NB4 (cell line): ENCODE measurements around the gene CERS1.

Source experiments
- MYC ChIP-seq: IDR thresholded peaks from 2 replicates; pipeline ENCODE4 v1.6.1; 2011; ENCODE audit warnings: low read depth, low read length
- POLR2A ChIP-seq: IDR thresholded peaks from 2 replicates; pipeline ENCODE4 v1.6.1; 2011; ENCODE audit warnings: mild to moderate bottlenecking; ENCODE audit not compliant: insufficient read length; ENCODE audit errors: extremely low read depth
- TF ChIP-seq, protein P1 (sequence below): IDR thresholded peaks from one replicate; pipeline ENCODE4 v1.5.1; 2012; ENCODE audit warnings: low read depth, low read length
- TF ChIP-seq, protein P2 (sequence below): IDR thresholded peaks from 2 replicates; pipeline ENCODE4 v1.6.1; 2011; ENCODE audit warnings: low read depth, low read length

DNA sequence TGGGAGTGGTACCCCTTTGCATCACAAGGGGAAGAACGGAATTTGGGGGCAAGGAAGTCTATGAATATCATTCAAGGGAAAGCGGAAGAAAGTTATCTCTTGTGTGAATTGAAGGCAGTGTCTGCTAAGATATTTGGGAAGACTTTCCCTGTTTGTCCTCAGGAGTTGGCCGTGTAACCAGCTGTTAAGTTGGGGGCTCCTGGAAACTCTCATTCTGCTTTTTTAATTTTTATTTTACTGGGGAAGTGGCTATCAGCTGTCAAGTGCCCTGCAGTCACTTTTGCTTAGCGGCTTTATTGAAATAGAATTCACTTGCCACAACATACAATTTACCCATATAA lies 61.3 kb downstream of the CERS1 start:
- TF ChIP-seq, protein P1, sequence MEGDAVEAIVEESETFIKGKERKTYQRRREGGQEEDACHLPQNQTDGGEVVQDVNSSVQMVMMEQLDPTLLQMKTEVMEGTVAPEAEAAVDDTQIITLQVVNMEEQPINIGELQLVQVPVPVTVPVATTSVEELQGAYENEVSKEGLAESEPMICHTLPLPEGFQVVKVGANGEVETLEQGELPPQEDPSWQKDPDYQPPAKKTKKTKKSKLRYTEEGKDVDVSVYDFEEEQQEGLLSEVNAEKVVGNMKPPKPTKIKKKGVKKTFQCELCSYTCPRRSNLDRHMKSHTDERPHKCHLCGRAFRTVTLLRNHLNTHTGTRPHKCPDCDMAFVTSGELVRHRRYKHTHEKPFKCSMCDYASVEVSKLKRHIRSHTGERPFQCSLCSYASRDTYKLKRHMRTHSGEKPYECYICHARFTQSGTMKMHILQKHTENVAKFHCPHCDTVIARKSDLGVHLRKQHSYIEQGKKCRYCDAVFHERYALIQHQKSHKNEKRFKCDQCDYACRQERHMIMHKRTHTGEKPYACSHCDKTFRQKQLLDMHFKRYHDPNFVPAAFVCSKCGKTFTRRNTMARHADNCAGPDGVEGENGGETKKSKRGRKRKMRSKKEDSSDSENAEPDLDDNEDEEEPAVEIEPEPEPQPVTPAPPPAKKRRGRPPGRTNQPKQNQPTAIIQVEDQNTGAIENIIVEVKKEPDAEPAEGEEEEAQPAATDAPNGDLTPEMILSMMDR, result no peak
- TF ChIP-seq POLR2A (no peak), MYC (no peak)
- TF ChIP-seq, protein P2, sequence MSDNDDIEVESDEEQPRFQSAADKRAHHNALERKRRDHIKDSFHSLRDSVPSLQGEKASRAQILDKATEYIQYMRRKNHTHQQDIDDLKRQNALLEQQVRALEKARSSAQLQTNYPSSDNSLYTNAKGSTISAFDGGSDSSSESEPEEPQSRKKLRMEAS, result no peak
